ENCODE measurements around the gene SNRNP25. TPM values are rescaled to one million over a fixed set of nuclear protein-coding genes. Genes with fewer than 3 reads are reported as not detected.

SNRNP25 gene
- total and polyA plus RNA-seq, 4 donors: 15.1 to 22.2 (median 17.7) TPM

DNA sequence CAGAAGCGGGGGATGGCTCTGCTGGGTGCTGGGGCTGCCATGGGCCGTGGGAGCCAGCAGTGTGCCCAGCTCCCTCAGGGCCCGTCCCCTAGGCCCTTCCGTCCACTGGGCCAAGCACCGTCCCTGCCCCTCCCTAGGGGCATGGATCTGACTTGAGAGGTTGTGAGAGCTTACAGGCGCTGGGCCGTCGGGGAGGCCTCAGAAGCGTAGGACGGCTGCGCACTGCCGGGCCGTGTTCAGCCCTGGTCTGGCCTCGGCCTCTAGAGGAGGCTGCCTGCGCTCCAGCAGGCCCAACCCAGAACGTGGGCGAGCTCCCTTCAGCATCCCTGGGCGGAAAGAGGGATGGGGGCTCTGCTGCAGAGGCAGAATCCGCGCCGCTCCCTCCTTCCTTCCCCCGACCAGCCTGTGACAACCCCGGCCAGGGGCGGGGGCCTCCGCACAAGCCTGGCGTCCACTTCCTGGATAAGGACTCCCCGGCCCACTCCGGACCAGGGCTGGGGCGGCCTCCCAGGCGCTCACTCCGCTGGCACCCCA lies 23.7 kb downstream of the SNRNP25 start:
- TF ChIP-seq FOXA1 (IDR thresholded peaks at IDR 0.05) (no peak), MAX (IDR thresholded peaks at IDR 0.05) (no peak), HNF4A (conservative IDR thresholded peaks at IDR 0.05) (no peak)
- TF ChIP-seq, protein P1, sequence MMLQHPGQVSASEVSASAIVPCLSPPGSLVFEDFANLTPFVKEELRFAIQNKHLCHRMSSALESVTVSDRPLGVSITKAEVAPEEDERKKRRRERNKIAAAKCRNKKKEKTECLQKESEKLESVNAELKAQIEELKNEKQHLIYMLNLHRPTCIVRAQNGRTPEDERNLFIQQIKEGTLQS (IDR thresholded peaks at IDR 0.05): no peak
- WGBS: 52% methylated on average over 31 of the region's 31 CpGs
- DNase-seq (ENCODE audit: low spot score): no peak
- H3K27me3 ChIP-seq (ENCODE audit: control insufficient read depth in 4 of 4, insufficient read depth in 4 of 4, low read length in 3 of 4): no peaks in the 10 kb centered on the region
- peaks cover 8 to 24% (median 20%) of the 10 kb centered on the region in 4 donors for H3K4me1 ChIP-seq (ENCODE audit: control insufficient read depth in 4 of 4, insufficient read depth in 4 of 4, low read length in 3 of 4)
- peak overlapping the region; percentile 3 to 14 for H3K9ac ChIP-seq (ENCODE audit: low read depth in 1 of 2, low read length in 2 of 2)
- H3K4me3 ChIP-seq (ENCODE audit: low read depth in 1 of 3, low read length in 3 of 3): peak overlapping the region in 2 of 3 donors; percentile 62 to 93
- H3K9me3 ChIP-seq (ENCODE audit: control insufficient read depth in 4 of 4, low read length in 3 of 4): no peaks in the 10 kb centered on the region
- peak overlapping the region; percentile 65 to 75 for H3K27ac ChIP-seq (ENCODE audit: low read depth in 1 of 2, low read length in 2 of 2)
- H3K36me3 ChIP-seq (ENCODE audit: control insufficient read depth in 4 of 4, insufficient read depth in 3 of 4, low read depth in 1 of 4, low read length in 3 of 4): peaks cover 0 to 7% (median 0%) of the 10 kb centered on the region in 4 donors

DNA sequence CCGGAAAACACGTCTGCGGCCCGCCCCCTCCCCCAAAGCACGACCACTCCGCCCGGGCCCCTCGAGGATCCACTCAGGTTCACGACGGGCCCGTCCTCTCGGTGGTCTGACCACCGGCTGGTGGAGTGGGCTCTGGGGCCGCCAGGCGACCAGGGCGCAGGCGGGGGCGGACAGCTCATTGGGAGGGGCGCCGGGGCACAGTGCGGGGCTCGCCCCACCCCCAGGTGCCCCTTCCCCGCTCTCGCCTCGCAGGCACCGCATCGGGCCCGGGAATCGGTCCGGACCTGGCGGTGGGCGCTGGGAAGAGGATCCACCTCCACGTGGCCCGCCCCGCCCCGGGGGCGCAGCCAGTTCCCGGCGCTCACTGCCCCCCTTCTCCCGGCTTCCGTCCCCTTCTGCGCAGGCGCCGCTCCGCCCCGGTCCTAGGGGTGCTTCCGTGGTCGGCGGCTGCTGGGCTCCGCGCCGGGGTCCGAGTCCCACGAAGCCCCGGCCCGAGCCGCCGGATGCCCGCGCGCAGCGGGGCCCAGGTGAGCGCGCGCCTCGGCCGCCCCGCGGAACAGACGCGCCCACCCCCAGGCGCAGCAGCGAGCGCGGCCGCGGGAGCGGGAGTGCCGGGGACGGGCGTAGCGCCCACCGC lies 24.3 kb downstream of the SNRNP25 start, which contains the start of gene MPG:
Gene MPG, plus strand, starts transcription at position 419 of the 637 bp plus-strand sequence. Its CDS starts 85 bp downstream, at position 504.
- TF ChIP-seq JUND (IDR thresholded peaks at IDR 0.05) (no peak), GABPA (IDR thresholded peaks at IDR 0.05 in 1 of 2, conservative IDR thresholded peaks at IDR 0.05 in 1 of 2) (peak in 1 of 2 donors; percentile 23)
- Histone ChIP-seq H3K4me3 (ENCODE audit: low read depth in 1 of 3, low read length in 3 of 3) (peak within 1 kb of the TSS; percentile 62 to 93 (median 90)), H3K27ac (ENCODE audit: low read depth in 1 of 2, low read length in 2 of 2) (peak within 1 kb of the TSS; percentile 65 to 75), H3K36me3 (ENCODE audit: control insufficient read depth in 4 of 4, insufficient read depth in 3 of 4, low read depth in 1 of 4, low read length in 3 of 4) (peaks cover 0 to 9% (median 0%) of the 10 kb centered on the region in 4 donors), H3K9me3 (ENCODE audit: control insufficient read depth in 4 of 4, low read length in 3 of 4) (no peaks in the 10 kb centered on the region), H3K27me3 (ENCODE audit: control insufficient read depth in 4 of 4, insufficient read depth in 4 of 4, low read length in 3 of 4) (no peaks in the 10 kb centered on the region), H3K4me1 (ENCODE audit: control insufficient read depth in 4 of 4, insufficient read depth in 4 of 4, low read length in 3 of 4) (peaks cover 5 to 20% (median 17%) of the 10 kb centered on the region in 4 donors), H3K9ac (ENCODE audit: low read depth in 1 of 2, low read length in 2 of 2) (peak within 1 kb of the TSS; percentile 34 to 92)
- peak; percentile 77 for DNase-seq (ENCODE audit: low spot score)
- 1% methylated on average over 83 of the region's 83 CpGs for WGBS

DNA sequence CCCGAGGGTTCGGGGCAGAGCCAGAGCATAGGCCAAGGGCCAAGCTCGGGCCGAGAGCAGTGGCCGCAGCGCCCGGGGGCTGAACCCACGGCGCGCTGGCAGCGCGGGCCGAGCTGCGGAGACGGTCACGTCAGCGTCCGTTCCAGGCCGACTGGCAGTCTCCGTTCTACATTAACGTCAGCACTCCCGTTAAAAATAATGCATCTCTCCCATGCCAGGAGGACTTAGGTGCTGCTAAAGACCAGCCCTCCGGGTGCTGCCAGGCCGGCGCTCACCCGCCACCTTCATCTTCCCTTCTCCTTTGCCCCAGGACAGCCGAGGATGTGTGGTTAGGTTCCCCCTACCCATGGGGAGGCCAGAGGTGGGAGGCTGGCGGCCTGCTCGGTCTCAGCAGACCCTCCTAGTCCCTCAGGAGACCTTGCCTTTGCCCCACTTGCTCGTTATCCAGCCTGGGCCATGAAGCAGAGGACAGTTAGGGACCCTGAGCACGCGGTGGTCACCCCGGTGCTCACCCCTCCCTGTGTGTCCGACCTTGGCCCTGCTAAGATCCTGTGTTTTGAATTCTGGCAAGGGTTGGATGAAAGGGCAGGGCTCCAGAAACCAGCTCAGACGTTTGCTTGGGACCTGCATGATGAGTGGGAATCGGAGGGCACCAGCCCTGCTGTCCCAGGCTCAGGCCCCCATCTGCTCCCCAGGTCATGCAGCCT lies 25.0 kb downstream of the SNRNP25 start:
- H3K9me3 ChIP-seq (ENCODE audit: control insufficient read depth in 4 of 4, low read length in 3 of 4): no peaks in the 10 kb centered on the region
- peak overlapping the region; percentile 62 to 93 (median 90) for H3K4me3 ChIP-seq (ENCODE audit: low read depth in 1 of 3, low read length in 3 of 3)
- H3K9ac ChIP-seq (ENCODE audit: low read depth in 1 of 2, low read length in 2 of 2): peak overlapping the region; percentile 34 to 92
- peaks cover 0 to 10% (median 0%) of the 10 kb centered on the region in 4 donors for H3K36me3 ChIP-seq (ENCODE audit: control insufficient read depth in 4 of 4, insufficient read depth in 3 of 4, low read depth in 1 of 4, low read length in 3 of 4)
- peak overlapping the region; percentile 65 to 75 for H3K27ac ChIP-seq (ENCODE audit: low read depth in 1 of 2, low read length in 2 of 2)
- DNase-seq (ENCODE audit: low spot score): no peak
- 5% methylated on average over 36 of the region's 36 CpGs for WGBS
- peaks cover 5 to 20% (median 16%) of the 10 kb centered on the region in 4 donors for H3K4me1 ChIP-seq (ENCODE audit: control insufficient read depth in 4 of 4, insufficient read depth in 4 of 4, low read length in 3 of 4)
- no peaks in the 10 kb centered on the region for H3K27me3 ChIP-seq (ENCODE audit: control insufficient read depth in 4 of 4, insufficient read depth in 4 of 4, low read length in 3 of 4)
- TF ChIP-seq GABPA (IDR thresholded peaks at IDR 0.05 in 1 of 2, conservative IDR thresholded peaks at IDR 0.05 in 1 of 2): no peak
- peak in 1 of 2 donors; percentile 7 for TF ChIP-seq RXRA (IDR thresholded peaks at IDR 0.05)
- no peak for TF ChIP-seq SP1 (IDR thresholded peaks at IDR 0.05)
- TF ChIP-seq NR2F2 (IDR thresholded peaks at IDR 0.05): no peak

All from liver (tissue), 9 donors.